ENCODE results near the gene ACOXL. TPM values are rescaled to one million over a fixed set of nuclear protein-coding genes. Genes with fewer than 3 reads are reported as not detected.

ACOXL gene
- polyA plus RNA-seq, 3 donors: 0.35 TPM; not detected in 2

DNA sequence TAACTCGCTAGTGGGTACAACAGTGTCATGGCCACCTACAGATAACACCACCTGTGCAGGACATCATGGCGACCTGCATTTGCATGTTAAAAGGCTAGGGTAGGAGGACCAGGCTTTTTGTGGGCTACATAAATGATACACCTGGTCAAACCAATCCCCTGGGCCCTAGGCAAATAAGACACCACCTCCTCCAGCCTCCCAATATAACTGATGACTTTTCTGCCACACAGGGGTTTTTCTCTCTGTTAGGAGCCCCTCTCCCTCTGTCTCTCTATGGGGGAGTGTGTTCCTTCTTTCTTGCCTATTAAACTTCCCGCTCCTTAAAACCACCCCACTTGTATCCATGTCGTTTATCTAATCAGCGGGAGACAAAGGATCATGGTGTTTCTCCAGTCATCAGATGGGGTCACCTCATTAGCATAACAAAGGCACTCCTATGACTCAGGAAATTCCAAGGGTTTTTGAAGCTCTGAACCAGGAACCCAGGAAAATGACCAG, 43.7 kb upstream of the ACOXL start:
- Histone ChIP-seq H3K27ac (ENCODE audit: low read depth in 1 of 2, low read length in 2 of 2) (no peak overlapping the region), H3K9ac (ENCODE audit: insufficient read depth, low read length, poor library complexity, severe bottlenecking) (no peak overlapping the region), H3K4me2 (replicated peaks; ENCODE audit: extremely low read depth, low read length, poor library complexity, severe bottlenecking) (no peak overlapping the region), H3K27me3 (ENCODE audit: control insufficient read depth in 2 of 2, insufficient read depth in 2 of 2, low read length in 2 of 2) (no peaks in the 10 kb centered on the region), H3K79me2 (ENCODE audit: insufficient read depth, low read length) (no peaks in the 10 kb centered on the region), H3K36me3 (replicated peaks in 1 of 2; ENCODE audit: control insufficient read depth in 1 of 2, insufficient read depth in 2 of 2, low read length in 2 of 2) (no peaks in the 10 kb centered on the region), H3K4me1 (ENCODE audit: control insufficient read depth in 1 of 2, insufficient read depth in 2 of 2, low read length in 2 of 2) (no peaks in the 10 kb centered on the region), H3K4me3 (replicated peaks in 1 of 3; ENCODE audit: low read depth in 2 of 3, low read length in 3 of 3) (no peak overlapping the region), H2AFZ (ENCODE audit: insufficient read depth, low read depth, low read length, poor library complexity, severe bottlenecking) (no peak overlapping the region), H4K20me1 (ENCODE audit: insufficient read depth, low read length) (no peaks in the 10 kb centered on the region), H3K9me3 (replicated peaks in 1 of 2; ENCODE audit: control insufficient read depth in 1 of 2, insufficient read depth in 1 of 2, low read length in 2 of 2) (peaks cover 12 to 17% of the 10 kb centered on the region in 2 donors)
- intact Hi-C loops (cut with micrococcal nuclease): no loop called here
- Mint-ChIP-seq H3K9me3 (peaks cover 5 to 23% (median 18%) of the 10 kb centered on the region in 7 donors), H3K27me3 (ENCODE audit: low read depth in 3 of 3) (peaks cover 0 to 3% (median 2%) of the 10 kb centered on the region in 3 donors), H3K27ac (no peak overlapping the region), H3K4me3 (no peak overlapping the region), H3K4me1 (no peaks in the 10 kb centered on the region), H3K36me3 (no peaks in the 10 kb centered on the region)
- TF ChIP-seq, protein P1, sequence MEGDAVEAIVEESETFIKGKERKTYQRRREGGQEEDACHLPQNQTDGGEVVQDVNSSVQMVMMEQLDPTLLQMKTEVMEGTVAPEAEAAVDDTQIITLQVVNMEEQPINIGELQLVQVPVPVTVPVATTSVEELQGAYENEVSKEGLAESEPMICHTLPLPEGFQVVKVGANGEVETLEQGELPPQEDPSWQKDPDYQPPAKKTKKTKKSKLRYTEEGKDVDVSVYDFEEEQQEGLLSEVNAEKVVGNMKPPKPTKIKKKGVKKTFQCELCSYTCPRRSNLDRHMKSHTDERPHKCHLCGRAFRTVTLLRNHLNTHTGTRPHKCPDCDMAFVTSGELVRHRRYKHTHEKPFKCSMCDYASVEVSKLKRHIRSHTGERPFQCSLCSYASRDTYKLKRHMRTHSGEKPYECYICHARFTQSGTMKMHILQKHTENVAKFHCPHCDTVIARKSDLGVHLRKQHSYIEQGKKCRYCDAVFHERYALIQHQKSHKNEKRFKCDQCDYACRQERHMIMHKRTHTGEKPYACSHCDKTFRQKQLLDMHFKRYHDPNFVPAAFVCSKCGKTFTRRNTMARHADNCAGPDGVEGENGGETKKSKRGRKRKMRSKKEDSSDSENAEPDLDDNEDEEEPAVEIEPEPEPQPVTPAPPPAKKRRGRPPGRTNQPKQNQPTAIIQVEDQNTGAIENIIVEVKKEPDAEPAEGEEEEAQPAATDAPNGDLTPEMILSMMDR (IDR thresholded peaks at IDR 0.05): no peak
- DNase-seq: no peak
- 72% methylated on average over 3 of the region's 5 CpGs for WGBS (ENCODE audit: insufficient coverage)

DNA sequence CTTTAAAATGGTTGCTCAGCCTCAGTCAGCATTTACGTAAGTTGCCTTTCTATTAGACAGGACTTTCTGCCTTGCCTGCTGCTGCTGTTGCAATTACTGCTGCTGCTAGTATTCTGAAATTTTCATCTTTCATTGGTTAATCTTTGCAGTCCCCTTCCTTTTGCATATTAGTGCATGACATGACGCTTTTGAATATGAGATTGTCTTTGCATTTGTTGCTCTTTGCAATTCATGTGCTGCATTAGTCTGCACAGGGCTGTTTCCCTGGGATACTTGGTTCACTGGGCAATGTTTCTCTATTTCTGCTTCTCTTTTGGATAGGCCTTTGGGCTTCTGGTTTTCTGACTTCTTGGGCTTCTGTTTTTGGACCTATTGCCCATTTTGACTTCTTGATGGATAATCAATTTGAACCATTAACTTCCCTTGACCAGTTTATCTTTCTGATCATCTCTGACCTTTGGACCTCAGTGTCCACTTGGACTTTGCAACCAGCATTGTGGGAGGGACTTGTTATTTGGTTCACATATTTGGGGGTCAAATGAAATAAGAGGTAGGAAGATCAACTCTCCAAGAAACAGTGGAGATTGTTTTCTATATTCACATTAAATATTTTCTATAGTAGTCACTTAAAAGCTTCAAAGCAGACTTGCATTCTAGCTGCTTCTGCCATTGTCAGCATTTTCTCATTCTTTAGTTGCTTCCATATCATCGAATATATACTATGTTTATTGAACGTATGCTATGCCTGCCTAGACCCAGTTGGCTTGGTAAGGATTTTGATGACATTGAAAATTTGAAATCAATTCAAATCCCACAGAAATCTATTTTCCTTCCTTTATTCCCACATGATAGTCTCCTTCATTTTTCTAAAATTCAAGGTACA, 42.0 kb upstream of the ACOXL start:
- DNase-seq: no peak
- peaks cover 5 to 23% (median 18%) of the 10 kb centered on the region in 7 donors for H3K9me3 Mint-ChIP-seq
- peaks cover 14% of the 10 kb centered on the region for H3K4me1 Mint-ChIP-seq
- H3K27me3 Mint-ChIP-seq (ENCODE audit: low read depth in 3 of 3): peaks cover 0 to 3% (median 2%) of the 10 kb centered on the region in 3 donors
- Histone ChIP-seq H4K20me1 (ENCODE audit: insufficient read depth, low read length) (no peaks in the 10 kb centered on the region), H3K9ac (ENCODE audit: insufficient read depth, low read length, poor library complexity, severe bottlenecking) (no peak overlapping the region), H3K27me3 (ENCODE audit: control insufficient read depth in 2 of 2, insufficient read depth in 2 of 2, low read length in 2 of 2) (no peaks in the 10 kb centered on the region), H3K4me2 (replicated peaks; ENCODE audit: extremely low read depth, low read length, poor library complexity, severe bottlenecking) (no peak overlapping the region), H3K79me2 (ENCODE audit: insufficient read depth, low read length) (no peaks in the 10 kb centered on the region), H3K9me3 (replicated peaks in 1 of 2; ENCODE audit: control insufficient read depth in 1 of 2, insufficient read depth in 1 of 2, low read length in 2 of 2) (peaks cover 12 to 17% of the 10 kb centered on the region in 2 donors), H3K36me3 (replicated peaks in 1 of 2; ENCODE audit: control insufficient read depth in 1 of 2, insufficient read depth in 2 of 2, low read length in 2 of 2) (no peaks in the 10 kb centered on the region), H2AFZ (ENCODE audit: insufficient read depth, low read depth, low read length, poor library complexity, severe bottlenecking) (no peak overlapping the region), H3K4me1 (ENCODE audit: control insufficient read depth in 1 of 2, insufficient read depth in 2 of 2, low read length in 2 of 2) (peaks cover 12 to 15% of the 10 kb centered on the region in 2 donors), H3K27ac (ENCODE audit: low read depth in 1 of 2, low read length in 2 of 2) (no peak overlapping the region), H3K4me3 (replicated peaks in 1 of 3; ENCODE audit: low read depth in 2 of 3, low read length in 3 of 3) (no peak overlapping the region)
- TF ChIP-seq, protein P1 (IDR thresholded peaks at IDR 0.05): no peak
- no peak overlapping the region for H3K4me3 Mint-ChIP-seq
- intact Hi-C loops (cut with micrococcal nuclease): no loop called here
- H3K27ac Mint-ChIP-seq: no peak overlapping the region
- H3K36me3 Mint-ChIP-seq: no peaks in the 10 kb centered on the region
- WGBS (ENCODE audit: insufficient coverage): 90% methylated on average over 2 of the region's 4 CpGs
